NB4 (cell line): Measurements from ENCODE around the gene CHI3L2.

Experiments
- POLR2A ChIP-seq: IDR thresholded peaks from 2 replicates; pipeline ENCODE4 v1.6.1; 2011; ENCODE audit warnings: mild to moderate bottlenecking; ENCODE audit not compliant: insufficient read length; ENCODE audit errors: extremely low read depth
- TF ChIP-seq, protein P1 (sequence below): IDR thresholded peaks from one replicate; pipeline ENCODE4 v1.5.1; 2012; ENCODE audit warnings: low read depth, low read length

DNA sequence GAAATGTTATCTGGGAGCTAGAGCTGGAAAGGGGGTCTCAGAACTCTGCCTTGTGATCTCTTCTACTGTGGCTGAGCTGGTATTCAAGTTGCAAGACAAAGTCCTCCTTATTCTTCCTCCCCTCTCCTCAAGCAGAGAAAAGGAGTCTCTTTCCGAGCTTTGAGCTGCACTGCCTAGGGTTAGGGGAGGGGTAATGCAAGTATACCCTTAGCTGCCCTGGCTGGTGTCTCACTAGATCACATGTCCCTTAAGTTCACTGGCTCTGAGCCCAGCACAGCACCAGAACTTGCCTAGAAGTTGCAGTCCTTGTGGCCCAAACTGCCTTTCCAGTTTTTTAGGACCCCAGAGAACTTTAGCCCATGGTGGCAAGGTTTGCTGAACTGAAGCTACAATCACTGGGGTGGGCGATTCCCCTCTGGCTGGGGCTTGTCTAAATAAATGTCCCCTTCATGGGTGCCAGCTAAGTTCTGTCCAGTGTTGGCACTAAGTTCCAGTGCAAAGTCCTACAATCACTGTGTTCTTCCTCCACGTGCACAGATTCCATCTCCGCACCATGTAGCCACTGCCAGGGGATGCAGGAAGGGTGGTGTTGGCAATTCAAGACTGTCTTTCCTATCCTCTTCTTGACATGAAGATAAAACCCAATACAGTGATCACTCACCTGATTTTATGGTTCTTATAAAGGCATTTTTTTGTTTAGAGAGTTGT lies 40.4 kb downstream of the CHI3L2 start:
- TF ChIP-seq, protein P1, sequence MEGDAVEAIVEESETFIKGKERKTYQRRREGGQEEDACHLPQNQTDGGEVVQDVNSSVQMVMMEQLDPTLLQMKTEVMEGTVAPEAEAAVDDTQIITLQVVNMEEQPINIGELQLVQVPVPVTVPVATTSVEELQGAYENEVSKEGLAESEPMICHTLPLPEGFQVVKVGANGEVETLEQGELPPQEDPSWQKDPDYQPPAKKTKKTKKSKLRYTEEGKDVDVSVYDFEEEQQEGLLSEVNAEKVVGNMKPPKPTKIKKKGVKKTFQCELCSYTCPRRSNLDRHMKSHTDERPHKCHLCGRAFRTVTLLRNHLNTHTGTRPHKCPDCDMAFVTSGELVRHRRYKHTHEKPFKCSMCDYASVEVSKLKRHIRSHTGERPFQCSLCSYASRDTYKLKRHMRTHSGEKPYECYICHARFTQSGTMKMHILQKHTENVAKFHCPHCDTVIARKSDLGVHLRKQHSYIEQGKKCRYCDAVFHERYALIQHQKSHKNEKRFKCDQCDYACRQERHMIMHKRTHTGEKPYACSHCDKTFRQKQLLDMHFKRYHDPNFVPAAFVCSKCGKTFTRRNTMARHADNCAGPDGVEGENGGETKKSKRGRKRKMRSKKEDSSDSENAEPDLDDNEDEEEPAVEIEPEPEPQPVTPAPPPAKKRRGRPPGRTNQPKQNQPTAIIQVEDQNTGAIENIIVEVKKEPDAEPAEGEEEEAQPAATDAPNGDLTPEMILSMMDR = no peak
- TF ChIP-seq POLR2A = no peak
